ENCODE measurements around the gene CLEC16A. TPM values are rescaled to one million over a fixed set of nuclear protein-coding genes. Genes with fewer than 3 reads are reported as not detected.

CLEC16A gene
- total RNA-seq, 1 experiment from 2014 or later, result 7.2 TPM

DNA sequence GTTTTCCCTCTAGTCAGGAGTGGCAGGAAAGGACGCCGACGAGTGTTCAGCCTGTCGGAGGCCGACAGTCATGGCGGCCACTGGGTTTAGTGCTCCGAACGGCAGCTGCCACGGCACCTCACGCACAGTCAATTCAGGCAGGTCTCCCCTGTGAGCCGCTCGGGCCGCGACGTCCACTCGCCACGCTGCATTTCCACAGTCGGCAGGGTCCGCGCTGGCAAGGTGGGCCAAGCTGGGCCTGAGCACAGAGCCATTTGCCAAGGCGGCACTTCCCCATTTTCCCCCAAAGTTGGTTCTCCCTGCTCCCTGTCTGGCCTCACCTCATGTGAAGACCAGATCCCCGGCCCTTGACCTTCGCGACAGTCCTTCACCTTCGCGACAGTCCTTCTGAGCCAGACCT lies 229.8 kb downstream of the CLEC16A start:
- DNase-seq (ENCODE audit: low read depth), result no peak

DNA sequence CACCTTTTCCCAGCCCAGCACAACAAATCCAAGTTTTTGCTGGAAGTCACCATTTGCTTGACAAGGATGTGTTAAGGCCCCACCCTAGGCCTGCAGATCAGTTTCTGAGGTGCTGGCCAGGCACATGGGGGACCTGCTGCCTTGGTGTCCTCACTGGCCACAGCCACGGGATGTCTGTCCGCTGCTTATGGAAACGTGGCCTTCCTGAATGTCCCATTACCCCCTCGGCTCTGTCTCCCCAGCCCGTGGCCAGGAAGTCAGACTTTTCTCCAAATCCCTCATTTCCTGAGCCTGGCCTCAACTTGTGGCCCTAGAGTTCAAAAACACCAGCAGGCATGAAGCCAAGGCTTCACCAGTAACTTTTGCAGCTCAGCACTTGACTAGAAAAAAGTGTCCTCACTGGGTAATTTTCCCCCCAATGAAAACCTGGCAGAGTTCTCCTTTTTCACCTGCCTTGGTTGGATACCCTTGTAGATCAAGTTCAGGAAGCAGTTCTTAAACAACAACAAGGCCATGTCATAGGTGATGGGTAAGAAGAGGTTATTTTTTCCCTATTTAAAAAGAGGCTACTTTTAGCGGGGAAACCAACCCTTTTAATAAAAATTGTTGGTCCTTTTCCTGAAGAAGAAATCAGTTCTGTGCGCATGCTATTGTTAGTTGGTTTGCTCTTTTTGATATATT lies 230.9 kb downstream of the CLEC16A start:
- DNase-seq (ENCODE audit: low read depth), result no peak

DNA sequence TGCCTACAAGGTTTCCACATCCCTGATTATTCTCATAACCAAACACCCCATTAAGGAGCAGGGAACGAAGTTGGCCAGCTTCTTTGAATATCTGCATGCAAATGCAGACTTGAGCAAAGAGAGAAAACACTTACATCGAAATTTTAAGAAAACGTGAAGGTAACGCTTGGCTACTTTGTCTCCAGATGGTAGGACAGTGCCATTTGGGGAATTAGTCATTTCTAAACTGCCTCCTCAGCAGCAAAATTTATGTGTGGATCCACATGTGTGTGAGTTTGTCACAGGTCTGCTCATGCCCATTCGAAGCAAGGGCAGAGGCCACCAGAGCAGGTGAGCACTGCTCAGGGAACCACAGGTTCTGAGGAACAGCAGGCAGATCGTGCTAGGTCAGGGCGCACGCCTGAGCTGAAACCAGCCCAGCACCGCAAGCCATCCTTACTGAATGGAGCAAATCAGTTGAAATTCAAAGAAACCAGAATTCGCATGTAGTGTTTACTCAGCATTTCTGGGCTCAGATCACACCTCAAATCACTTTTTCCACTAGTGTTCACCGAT lies 231.5 kb downstream of the CLEC16A start:
- DNase-seq (ENCODE audit: low read depth), result no peak

DNA sequence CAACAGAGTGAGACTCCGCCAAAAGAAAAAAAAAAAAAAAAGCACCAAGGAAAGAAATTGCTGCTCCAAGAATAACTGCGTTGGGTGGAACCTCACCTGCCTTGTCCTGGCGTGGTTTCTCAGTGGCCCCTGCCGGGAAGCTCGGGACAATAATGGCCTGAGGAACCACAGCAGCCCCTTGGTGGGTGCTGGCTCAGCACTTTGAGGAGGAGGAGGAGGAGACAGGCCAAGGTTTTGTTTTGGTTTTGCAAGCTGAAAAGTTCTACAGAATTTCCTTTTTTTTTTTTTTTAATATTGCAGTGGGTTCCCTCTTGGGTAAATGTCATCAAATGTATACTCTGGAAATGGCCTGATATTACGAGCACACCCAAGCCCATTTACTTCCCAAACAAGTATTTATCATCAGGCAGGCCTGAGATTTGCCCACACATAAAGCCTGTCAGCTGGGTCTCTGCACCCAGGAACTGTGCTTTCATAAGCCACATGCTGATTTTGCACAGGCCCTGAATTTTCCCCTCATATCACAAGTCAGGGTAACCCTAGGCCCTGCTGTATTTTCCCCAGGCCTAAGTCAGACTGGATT lies 233.3 kb downstream of the CLEC16A start:
- no peak for DNase-seq (ENCODE audit: low read depth)

DNA sequence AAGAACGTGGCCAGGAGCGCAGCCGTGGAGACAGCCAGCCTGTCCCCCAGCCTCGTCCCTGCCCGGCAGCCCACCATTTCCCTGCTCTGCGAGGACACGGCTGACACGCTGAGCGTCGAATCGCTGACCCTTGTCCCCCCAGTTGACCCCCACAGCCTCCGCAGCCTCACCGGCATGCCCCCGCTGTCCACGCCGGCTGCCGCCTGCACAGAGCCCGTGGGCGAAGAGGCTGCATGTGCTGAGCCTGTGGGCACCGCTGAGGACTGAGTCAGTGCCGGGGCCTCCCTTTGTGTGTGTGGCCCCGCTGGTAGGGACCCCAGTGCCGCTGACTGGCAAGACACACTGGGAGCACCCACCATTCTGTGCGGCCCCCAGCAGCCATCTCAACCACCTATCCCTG lies 234.1 kb downstream of the CLEC16A start:
- DNase-seq (ENCODE audit: low read depth), result no peak

DNA sequence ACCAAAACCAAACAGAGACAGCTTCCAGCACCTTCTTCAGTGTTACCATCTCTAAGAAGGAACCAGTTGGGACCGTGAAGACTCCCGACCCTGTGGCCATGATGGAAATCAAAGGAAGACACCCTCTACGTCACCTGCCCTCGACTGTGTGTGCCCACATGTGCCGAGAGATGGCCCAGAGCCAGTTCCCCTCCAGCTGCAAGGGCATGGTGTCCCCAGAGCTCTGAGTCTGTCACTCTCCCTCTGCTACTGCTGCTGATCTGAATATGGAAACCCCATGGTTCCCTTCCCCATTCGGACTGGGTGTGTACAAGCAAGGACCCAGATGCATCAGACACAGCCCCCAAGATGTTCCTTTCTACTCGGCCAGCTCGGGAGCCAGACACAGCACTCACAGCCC lies 235.2 kb downstream of the CLEC16A start:
- no peak for DNase-seq (ENCODE audit: low read depth)

DNA sequence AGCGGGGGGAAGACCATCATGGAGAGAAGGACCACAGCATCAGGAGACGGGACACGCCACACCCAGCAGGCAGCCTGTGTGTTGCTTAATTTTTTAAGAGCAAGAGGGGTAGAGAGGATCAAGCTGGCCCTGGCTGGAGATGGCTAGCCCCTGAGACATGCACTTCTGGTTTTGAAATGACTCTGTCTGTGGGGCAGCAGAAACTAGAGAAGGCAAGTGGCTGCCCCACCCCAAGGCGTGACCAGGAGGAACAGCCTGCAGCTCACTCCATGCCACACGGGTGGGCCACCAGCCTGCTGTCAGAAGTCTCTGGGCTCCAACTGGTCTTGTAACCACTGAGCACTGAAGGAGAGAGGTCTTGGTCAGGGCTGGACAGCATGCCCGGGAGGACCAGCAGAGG lies 236.1 kb downstream of the CLEC16A start:
- DNase-seq (ENCODE audit: low read depth), result no peak

DNA sequence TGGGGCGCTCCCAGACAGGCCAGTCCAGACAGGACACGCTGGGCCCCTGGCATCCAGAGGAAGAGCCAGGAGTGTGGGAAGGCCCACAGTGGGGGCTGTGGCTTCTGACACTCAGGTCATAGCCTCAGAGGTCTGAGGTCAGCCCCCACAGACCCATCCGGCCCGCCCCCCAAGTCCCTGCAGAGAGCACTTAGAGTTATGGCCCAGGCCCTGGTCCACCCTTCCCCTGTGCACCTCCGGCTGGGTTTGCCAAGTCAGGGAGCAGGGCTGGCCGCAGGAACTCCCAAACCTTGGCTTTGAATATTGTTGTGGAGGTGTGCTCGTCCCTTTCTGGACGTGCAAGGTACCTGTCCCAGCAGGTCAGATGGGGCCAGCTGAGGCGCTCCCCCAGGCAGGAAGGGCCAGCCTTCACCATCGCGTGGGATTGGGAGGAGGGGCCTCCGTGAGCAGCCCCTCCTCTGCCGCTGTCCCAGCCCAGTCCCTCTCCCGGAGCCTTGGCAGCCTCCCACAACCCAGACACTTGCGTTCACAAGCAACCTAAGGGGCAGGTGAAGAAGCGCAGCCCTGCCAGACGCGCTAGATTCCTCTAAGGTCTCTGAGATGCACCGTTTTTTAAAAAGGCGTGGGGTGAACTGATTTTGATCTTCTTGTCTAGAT lies 237.0 kb downstream of the CLEC16A start:
- DNase-seq (ENCODE audit: low read depth), result no peak

DNA sequence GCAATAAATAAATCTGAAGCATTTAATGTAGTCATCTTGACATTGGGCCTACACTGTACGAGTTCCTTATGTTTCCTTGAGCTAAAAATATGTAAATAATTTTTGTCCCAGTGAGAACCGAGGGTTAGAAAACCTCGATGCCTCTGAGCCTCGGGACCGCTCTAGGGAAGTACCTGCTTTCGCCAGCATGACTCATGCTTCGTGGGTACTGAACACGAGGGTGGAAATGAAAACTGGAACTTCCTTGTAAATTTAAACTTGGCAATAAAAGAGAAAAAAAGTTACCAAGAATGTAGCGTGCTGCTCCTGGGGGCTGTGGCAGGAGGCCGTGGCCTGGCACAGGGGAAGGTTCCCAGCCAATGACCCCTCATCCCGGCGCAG lies 237.5 kb downstream of the CLEC16A start:
- DNase-seq (ENCODE audit: low read depth), result no peak

DNA sequence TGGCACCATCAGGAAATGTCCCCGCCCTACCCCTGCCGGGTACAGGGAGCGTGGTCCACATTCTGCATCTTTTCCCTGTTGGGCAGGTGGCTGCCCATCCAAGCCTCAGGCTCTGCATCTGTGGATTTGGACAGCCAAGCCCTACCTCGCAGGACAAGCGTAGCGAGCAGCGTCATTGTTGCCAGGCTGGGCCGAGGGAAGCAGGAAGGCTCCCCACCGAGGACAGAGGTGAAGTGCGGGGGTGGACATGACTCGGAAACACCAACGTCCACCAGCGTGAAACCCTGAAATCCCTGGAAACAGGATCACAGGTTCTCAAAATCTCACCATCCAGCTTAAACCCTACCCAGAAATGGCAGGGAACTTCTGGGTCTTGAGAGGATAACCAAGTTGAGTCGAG lies 238.0 kb downstream of the CLEC16A start:
- DNase-seq (ENCODE audit: low read depth), result no peak

DNA sequence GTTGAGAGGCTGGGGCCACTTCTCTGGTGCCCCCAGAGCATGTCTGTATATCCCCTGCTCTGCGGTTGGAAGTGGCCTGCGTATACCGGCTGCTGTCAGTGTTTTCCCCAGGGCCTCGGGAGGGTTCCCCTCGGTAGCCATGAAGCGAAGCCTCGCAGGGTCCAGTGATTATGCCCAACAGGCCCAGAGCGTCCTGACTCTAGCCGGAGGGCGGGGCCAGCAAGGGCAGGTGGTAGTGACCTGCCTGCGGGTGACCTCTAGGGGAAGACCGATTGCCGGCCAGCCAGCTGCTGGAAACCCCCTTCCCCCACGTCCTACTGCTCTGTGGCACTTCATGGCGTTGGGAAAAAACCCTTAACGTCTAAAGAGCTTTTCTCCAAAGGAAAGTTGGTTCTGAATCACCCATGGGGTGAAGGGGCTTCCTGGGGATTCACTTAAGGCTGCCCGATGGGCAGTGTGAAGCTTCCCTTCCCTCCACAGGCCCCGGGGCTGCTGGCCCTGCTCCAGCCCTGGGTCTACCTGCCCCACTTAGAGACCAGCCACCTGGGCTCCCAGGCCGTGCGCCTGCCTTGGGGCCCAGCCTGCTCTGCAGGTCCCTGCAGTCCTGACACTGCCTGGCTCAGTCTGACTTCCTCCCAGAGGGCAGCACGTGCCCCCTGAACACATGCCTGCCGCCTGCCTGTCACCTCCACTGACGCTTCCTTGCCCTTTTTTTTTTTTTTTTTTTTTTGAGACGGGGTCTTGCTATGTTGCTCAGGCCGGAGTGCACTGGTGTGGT lies 238.9 kb downstream of the CLEC16A start:
- DNase-seq (ENCODE audit: low read depth), result no peak

DNA sequence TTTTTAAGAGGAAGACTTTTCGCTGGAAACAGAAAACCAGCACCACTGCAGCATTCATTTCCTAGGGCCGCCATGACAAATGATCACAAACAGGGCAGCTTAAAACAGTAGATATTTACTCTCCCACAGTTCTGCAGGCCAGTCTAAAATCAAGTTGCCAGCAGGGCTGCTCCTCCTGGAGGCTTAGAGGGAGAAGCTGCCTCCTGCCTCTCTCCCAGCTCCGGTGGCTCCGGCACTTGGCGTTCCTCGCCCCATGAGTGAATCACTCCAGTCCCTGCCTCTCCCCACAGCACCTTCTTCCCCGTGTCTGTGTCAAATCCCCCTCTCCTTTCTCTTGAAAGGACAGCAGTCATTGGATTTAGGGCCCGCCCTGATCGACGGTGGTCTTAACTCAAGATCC lies 239.6 kb downstream of the CLEC16A start:
- no peak for DNase-seq (ENCODE audit: low read depth)

DNA sequence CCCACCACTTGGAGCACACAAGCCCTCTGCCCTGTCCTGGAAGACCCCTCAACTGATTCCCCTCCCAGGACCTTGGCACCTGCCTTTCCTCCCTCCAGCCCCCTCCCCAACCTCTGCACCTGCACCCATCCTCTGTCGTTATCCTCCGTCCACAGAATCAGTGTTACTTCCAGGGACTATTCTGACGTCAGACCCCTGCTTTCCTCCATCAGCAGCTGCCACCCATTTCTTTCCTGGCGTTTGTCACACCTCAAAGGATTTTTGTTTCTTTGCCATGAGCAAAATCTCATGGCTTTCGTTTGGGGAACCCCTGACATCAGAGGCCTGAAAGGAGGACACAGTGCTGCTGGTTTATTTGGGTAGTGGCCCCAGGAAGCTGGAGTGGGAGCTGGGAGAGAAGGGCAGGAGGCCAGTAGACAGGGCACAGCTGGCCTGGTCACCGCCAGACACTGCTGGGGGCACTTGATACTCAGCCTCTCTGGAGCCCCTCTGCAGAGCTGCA lies 243.2 kb downstream of the CLEC16A start:
- DNase-seq (ENCODE audit: low read depth), result no peak

DNA sequence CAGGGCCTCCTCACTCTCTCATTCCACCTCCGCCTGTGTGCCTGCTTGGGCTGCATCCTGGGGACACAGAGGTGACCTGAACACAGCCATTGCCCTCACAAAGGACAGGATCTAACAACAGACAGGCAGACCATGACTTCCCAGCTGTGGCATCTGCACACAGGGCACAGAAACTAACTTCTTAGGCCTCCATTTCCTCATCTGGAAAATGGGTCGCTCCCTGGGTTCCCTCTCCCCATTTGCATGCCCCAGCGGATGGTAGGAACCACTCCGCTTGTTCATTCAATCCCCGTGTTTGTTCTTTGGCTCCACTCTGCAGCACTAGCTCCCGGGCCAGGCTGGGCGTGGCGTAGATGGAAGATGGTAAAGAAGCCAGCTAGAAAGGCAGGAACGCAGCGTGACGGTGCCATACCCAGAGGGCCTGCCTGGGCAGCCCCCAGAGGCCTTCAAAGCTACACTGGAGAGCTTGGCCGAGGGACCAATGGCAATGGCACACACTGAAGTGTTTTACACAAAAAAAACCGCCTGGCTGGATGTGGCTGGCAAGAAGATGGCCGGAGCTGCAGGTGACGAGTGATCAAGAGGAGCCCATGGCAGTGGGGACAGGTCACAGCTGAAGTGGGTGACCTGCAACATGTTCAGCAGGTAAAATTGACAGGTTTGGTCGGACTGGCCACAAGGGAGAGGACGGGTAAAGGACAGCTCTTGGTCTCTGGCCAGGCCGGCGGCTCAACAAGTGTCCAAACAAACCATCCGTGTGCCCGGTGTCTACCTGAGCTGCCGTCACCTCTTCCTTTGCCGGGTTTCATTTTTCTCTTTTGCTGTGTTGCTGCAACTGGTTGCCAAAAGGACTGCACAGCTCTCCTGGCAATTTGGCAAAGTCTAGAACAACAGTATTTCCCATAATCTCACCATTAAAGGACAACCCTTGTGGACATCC lies 244.7 kb downstream of the CLEC16A start:
- no peak for DNase-seq (ENCODE audit: low read depth)

DNA sequence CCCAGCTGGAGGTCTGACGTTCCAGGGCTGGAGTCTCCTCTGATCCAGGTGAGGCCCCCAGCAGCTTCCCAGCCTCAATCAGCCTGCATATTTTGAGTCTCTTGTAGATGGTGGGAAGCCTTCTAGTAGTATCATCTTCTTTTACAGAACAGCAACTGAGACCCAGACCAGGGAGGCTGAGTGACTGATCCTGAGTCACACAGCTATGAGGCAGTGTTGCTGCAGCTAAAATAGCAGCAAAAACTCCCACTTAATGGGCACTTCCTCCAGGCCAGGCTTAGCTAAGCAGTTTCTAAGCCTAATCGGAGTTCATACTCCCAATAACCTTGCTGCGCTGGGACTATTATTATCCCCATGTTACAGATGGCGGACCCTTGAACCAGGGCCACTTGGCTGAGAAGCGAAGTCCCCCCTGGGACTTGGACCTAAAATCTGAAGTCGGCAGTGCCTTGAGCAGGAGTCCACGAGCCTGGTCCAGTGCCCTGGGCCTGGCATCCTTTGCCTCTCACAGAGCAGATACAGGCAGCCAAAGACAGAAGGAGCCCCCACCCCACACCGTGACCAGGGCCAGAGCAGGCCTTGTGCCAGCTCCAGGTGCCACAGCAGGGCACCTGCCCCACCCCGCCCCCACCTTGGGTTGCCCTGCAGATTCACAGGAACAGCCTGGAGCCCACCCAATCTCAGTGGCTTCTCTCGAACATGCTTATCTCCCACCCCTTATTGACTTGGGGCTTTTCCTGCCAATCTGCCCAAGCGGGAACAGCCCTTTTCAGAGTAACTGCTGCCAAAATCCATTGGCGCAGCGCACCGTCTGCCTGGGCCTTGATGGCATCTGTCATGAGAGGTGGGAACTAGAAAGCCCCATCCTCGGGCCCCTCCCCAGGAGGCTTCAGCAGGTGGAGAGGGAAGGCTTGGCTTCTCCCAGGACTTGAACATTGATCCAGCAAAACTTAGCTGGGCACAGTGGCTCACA lies 246.5 kb downstream of the CLEC16A start:
- DNase-seq (ENCODE audit: low read depth), result peak; percentile 37

DNA sequence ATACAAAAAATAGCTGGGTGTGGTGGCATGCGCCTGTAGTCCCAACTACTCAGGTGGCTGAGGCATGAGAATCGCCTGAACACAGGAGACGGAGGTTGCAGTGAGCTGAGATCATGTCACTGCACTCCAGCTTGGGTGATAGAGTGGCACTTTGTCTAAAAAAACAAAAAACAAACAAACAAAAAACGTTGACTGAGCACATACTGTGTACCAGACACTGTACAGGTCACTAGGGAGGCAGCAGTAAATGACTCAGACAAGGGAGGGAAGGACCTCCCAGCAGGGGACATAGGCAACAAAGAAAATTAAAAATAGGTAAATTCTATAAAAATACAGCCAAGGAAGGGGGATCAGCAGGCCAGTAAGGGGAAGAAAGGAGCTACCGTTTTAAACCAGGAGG lies 247.3 kb downstream of the CLEC16A start:
- DNase-seq (ENCODE audit: low read depth), result no peak

DNA sequence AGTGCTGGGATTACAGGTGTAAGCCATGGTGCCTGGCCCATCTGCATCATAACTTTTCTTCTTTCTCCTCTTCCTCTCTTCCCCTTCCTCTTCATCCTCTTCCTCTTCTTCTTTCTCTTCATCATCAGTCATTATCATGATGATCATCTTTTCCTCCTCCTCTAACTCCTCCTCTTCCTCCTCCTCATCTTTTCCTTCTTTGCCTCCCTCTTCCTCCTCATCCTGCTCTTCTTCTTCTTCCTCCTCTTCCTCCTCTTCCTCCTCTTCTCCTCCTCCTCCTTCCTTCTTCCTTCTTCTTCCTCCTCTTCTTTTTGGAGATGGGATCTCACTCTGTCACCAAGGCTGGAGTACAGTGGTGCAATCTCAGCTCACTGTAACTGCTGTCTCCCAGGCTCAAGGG lies 249.1 kb downstream of the CLEC16A start:
- DNase-seq (ENCODE audit: low read depth), result no peak

DNA sequence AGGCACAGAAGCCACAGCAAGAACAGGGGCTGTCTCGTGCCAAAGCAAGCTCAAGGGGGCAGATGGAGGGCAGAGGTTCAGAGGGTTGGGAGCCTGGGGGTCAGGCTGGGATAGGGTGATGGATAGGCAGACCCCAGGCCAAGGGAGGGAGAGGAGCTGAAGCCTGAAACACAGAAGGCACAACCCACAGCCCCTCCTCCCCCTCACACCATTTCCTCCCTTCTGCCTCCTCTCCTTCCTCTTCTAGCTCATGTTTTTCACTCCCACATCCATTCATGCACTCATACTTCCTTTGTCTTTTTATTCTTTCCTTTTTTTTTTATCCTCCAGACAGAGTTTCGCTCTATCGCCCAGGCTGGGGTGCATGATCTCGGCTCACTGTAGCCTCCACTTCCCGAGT lies 250.5 kb downstream of the CLEC16A start:
- no peak for DNase-seq (ENCODE audit: low read depth)

DNA sequence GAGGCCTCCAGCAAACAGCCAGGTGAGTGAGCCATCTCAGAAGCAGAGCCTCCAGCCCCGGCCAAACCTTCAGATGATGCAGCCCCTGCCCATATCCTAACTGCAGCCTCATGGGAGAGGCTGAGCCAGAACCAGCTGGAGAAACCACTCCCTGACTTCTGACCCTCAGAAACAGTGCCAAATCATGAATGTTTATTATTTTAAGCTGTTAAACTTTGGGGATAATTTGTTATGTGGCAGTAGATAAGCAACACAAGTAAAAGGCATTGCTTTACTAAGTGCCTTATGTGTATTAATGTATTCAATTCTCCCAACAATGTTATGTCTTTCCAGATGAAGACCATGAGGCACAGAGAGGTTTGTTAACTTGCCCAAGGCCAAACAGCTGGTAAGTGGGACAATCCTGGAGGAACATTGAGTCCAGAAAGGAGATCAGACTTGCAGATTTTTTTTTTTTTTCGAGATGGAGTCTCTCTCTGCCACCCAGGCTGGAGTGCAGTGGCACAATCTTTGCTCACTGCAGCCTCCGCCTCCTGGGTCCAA lies 252.0 kb downstream of the CLEC16A start:
- no peak for DNase-seq (ENCODE audit: low read depth)

DNA sequence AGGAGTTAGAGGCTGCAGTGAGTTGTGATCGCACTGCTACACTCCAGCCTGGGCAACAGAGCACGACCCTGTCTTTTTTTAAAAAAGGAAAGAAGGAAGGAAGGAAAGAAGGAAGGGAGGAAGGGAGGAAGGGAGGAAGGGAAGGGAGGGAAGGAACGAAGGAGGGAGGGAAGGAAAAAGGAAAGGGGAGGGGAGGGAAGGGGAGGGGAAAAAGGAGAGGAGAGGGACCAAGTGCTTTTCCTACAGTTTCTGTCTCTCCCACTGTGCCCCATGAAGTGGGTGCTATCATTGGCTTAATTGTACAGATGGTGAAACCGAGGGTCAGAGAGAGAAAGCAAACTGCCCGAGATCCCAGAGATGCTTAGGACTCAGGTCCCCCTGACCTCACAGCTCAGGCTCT lies 254.0 kb downstream of the CLEC16A start:
- DNase-seq (ENCODE audit: low read depth), result no peak
